GM12864 (cell line): Measurements from ENCODE around the gene KISS1R.
A peak's percentile ranks its signal among the peaks of the same experiment; 100 is the strongest.

Source experiments
- DNase-seq: peaks from one replicate; pipeline ENCODE4 v3.0.0-alpha.2; 2011; ENCODE audit warnings: low read depth
- H3K4me3 ChIP-seq: 2 replicates; pipeline ENCODE4 v1.5.1; 2011; ENCODE audit warnings: mild to moderate bottlenecking, low read depth, low read length, control low read depth
- TF ChIP-seq, protein P1 (sequence below): IDR thresholded peaks from 2 replicates; pipeline ENCODE4 v1.5.1; 2011; ENCODE audit warnings: low read depth, mild to moderate bottlenecking, moderate library complexity, low read length, control low read depth, inconsistent platforms; ENCODE audit errors: missing control alignments

Gene KISS1R

GRCh38 chr19:937259-937694 lies 20.1 kb downstream of the KISS1R start:
- H3K4me3 ChIP-seq: no peak overlapping the region
- TF ChIP-seq, protein P1, sequence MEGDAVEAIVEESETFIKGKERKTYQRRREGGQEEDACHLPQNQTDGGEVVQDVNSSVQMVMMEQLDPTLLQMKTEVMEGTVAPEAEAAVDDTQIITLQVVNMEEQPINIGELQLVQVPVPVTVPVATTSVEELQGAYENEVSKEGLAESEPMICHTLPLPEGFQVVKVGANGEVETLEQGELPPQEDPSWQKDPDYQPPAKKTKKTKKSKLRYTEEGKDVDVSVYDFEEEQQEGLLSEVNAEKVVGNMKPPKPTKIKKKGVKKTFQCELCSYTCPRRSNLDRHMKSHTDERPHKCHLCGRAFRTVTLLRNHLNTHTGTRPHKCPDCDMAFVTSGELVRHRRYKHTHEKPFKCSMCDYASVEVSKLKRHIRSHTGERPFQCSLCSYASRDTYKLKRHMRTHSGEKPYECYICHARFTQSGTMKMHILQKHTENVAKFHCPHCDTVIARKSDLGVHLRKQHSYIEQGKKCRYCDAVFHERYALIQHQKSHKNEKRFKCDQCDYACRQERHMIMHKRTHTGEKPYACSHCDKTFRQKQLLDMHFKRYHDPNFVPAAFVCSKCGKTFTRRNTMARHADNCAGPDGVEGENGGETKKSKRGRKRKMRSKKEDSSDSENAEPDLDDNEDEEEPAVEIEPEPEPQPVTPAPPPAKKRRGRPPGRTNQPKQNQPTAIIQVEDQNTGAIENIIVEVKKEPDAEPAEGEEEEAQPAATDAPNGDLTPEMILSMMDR: no peak
- peak; percentile 74 for DNase-seq

DNA sequence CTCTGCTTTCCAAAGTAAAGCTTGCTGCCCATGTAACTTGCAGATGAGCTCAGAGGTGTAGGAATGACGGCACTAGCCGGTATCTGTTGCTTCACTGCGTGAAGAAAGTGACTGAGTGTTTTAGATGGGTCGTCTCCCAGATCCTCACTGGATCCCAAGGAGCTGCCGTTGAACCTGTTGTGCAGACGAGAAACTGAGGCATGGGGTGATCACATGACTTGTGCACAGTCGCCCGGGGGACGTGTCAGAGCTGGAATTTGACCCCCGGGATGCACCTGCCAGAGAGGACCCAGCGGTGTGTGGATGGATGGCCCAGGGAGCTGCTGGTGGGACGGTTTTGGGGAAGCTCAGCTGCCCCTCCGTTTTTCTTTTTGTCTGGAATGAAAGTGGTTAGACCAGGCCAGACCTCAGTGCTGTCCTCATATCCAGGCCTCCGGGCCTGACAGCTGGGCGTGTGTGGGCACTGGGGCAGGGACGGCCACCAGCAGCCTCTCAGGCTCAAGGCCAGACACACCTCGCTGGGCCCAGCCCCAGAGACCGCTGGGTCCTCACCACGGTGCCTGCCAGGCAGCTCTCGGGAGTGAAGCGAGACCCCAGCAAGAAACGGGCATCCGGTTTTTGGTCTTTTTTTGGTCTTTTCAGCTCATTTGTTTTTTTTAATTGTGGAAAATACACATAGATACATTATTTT lies 21.2 kb downstream of the KISS1R start:
- TF ChIP-seq, protein P1: no peak
- H3K4me3 ChIP-seq: no peak overlapping the region
- no peak for DNase-seq

DNA sequence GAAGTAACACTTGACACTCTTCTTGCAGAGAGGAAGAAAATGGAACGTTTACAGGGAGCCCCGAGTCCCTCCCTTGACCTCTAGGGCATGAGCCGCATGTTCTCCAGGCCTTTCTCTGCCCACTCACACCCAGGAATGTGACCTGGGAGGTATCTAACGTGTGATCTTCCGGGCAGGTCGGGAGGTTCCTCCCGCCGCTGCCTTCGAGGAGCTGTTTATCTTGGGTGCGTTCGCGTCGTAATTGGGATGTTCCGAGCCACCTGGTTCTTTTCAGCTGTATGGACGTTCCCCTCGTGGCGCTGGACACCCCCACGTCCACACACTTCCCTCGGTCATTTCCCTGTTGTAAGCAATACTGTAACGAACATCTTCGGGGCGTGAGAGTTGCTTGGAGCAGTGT lies 22.3 kb downstream of the KISS1R start:
- DNase-seq: no peak
- no peak overlapping the region for H3K4me3 ChIP-seq
- TF ChIP-seq, protein P1: no peak

DNA sequence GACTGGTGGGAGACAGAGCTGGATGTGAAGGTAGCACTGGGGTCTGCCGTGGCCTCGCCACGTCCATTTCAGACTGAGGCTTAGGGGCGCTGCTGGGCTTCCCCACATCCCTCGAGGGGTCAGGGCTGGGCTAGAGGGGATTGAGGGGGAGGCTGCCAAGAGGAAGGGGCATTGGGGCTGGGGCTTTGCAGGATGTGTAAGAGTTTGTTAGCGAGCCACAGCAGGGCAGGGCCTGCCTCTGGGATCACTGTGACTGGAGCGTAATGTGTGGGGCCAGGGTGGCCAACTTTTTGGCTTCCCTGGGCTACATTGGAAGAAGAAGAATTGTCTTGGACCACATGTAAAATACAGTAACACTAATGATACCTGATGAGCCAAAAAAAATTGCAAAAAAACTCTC lies 22.8 kb downstream of the KISS1R start:
- TF ChIP-seq, protein P1: no peak
- no peak overlapping the region; the same call in 1 of the 2 replicates for H3K4me3 ChIP-seq
- no peak for DNase-seq

DNA sequence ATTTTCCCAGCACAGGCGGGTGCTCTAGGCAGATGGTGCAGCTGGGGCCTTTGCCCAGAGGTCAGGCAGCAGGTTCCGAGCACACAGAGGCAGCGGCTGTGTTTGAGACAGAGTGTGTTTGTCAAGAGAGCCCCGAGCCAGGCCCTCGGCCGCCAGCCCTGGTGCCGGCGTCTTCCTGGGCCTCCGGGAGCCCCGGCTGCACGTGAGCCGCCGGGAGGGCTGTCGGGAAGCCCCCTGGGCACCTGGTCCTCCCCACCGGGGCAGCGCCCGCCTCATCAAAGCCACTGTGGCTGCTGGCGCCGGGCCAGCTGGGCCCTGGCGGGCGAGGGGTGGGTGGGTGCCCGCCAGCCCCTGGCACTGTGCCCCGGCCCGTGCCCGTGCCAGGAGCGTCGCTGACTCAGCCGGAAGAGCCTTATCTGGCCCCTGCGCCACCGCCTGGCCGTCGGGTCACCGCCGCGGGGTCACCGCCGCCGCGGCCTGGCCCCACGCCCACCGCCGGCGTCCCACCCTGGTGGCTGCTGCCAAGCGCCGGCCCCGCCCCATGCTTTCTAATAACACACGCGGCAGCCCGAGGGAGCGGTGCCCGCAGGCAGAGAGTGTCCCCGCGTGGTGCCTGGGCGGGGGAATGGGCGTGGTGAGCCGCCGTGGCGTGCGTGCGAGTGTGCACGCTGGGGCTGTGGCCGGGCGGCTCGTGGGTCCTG lies 23.6 kb downstream of the KISS1R start:
- DNase-seq: no peak
- peak overlapping the region; percentile 37 for H3K4me3 ChIP-seq
- TF ChIP-seq, protein P1: no peak

DNA sequence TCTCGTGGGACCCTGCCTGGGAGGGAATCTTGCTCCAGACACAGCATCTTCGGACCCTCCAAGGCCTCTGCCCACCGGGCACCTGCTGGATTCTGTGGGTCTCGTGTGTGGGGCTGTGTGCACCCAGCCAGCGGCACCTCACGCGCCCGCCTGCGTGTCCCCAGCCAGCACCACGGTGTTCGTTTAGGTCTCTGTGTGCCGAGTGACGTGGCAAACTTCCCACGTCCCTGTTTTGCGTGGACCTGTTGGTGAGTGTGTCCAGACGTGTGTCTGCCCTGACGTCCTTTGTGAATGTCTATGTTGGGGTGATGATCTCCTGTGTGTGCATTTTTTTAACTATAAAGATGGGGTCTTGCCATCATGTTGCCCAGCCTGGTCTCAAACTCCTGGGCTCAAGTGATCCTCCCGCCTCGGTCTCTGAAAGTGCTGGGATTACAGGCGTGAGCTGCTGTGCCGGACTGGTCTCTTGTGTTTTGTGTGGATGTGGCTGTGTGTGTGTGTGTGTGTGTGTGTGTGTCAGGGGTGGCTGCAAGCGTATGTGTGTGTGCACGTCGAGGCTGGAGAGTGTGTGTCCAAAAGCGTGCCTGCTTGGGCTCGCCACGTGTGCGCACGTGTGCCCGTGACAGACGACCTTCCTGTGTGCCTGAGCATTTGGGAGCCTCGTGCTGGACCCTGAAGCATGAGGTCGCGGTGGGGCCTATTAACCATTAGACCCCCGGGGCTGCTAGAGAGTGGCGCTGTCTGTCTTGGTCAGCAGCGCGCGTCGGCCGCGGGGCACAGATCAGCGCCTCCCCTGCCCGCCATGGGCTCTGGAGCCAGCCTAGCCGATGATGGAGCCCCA lies 24.4 kb downstream of the KISS1R start:
- H3K4me3 ChIP-seq: peak overlapping the region; percentile 37
- DNase-seq: no peak
- TF ChIP-seq, protein P1: no peak
